Central memory CD4-positive, alpha-beta T cell (primary cell): ENCODE data around the gene RBPJ.
"Not testable (repeated sequence)": the region's sequence is repeated elsewhere in the genome, so short reads cannot be mapped to it uniquely, and the experiment has no call there.

Experiments
- DNase-seq: peaks from one replicate; pipeline ENCODE4 v3.0.0; 2022

The RBPJ gene

DNA sequence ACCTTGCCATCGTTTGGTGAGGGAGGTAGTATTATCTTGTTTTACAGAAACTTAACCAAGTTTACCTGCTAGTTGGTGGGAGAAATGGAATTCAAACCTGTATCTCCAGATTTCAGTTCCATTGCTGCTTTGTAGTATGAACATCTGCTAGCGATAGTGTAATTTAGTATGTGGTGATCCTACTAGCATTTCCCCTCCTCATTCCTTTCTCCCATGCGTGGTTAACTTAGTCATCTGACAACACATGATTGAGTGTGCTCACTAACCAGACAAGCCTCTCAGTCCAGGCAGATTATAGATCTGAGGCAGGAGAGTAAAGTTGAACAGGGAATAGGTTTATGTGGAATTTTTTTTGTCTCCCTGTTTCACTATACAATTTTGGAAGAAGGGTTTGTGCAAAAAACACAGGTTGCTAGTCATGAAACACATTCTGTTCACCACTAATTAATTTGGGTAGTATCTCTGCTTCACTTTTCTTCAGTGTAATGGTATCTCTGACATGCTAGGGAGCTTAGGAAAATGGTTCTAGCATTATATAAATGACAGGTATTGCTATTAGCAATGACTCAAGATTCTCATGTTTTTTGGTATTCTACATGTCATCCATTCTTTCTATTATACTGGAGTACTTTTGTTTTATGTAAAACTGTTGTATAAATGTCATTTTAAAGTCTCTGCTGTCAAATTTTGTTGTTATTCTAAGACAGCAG, 21.7 kb downstream of the RBPJ start:
- DNase-seq: no peak

DNA sequence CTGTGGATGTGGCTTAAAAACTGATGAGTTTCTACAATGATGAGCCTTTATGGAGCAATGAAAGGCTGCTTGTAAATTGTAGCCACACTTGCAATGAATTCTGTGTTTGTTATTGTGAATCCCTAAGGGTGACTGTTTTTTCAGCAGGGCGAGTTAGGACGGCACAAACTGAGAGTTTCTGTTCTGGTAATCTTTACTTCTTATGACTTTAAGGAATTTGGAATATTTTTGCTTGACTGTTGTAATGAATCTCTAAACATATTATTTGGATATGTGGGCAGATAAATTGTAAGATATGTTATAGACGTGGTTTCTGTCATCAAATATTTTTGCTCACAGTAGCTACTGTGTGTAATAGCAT, 22.2 kb downstream of the RBPJ start:
- DNase-seq: no peak

DNA sequence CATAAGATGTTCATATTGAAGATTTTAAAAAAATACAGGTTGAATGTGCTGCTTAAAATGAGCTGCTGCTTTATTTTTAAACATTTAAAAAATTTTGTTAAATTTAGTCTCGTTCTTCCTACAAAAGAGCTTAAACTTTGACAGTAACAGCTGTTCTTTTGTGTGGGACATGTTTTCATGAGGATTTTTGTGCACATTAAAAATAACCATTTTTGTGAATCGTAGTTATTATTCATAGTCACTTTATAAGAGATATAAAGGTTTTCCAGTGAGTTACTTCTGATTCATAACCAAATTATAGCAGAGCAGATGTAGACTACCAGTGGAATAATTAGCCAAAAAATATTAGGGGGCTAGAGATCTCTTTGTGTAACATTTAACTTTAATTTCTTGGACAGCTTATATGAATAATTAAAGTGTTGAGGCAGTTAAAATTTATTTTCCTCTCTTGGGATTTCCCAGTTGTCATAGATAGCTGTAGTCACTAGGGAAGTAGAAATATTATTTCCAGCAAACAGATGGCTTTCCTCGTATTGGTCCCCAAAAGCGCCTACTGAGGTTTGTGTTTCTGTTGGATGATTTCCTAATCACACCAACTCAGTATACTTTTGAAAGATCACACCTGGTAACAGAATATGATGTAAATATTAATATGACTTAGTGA, 24.2 kb downstream of the RBPJ start:
- no peak for DNase-seq

DNA sequence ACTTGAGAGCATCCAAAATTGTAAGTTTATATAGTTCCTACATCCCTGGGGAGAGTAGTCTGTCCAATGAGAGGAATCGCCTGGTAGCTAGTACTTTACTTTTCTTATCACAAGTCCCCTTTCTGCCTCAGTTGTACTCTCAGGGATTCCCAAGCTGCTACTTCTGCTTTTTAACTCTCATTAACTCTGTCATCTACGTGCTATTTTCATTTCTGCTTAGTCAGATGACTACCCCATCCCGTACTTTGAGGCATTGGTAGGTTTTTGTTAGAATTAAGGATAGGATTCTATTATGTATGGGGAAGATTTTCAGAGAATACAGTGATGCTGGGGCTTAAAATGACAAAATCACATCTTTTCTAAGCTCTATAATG, 24.7 kb downstream of the RBPJ start:
- DNase-seq: no peak

DNA sequence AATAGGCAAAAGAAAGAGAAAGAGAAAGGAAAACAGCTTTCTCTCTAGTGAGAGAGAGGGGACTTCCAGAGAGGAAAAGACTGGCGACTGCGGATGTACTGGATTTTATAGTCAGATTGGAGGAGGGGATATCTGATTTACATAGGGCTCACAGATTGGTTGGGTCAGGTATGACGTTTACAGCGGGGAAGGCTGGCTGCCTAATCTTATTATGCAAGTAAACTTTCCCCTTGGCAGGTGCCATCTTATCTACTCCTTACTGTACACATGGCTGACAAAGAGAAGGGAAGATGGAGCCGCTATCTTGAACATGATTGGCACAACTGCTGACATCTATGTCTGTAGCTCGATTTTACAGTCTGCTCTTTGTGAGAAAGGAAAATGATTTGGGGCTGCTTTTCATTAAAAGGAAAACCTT, 25.4 kb downstream of the RBPJ start:
- peak; percentile 35 for DNase-seq

DNA sequence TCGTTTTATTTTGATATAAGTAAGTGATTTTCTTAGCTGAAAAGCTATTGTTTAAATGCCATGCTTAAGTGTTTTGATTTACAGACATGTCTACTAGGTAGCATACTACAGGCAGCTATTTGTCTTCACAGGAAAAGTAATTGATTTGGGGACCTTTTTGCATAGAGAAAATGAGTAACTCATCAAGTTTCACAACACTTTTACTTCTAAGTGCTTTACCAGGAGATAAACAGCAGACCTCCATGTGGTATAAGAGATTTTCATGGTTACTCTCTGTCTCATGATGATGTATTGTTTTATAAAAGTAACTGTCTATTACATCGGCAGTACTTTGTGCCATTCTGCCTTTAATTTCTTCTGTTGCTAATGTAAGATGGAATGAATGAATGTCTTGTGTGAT, 28.7 kb downstream of the RBPJ start:
- no peak for DNase-seq

DNA sequence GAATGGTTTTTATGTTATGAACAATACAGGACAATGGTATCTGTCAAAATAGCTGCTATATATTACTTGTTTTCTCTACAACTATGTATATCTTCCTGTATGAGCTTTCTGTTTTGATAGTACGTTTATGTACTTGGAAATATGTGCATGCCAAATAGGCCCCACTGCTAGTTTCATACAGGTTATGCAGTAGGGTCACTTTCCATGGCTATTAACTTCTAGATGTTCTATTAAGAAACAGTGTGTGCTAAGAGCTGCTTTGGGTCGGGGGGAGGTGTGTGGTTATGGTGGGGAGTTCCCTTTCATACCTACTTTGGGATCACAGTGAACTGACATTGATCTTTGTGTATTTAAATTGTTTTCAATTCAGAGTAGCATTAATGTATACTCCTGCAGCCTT, 30.9 kb downstream of the RBPJ start:
- no peak for DNase-seq

DNA sequence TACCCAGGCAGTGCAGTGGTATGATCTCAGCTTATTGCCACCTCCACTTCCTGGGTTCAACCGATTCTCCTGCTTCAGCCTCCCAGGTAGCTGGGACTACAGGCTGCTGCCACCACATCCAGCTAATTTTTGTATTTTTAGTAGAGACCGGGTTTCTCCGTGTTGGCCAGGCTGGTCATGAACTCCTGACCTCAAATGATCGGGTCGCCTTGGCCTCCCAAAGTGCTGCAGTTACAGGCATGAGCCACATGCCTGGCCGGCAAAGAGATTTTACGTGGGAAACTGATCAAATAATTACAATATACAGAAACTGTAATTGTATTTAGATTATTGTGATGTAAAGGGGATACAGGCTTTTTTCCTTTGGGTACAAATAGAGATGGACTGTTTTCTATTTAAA, 33.7 kb downstream of the RBPJ start:
- DNase-seq: no peak

DNA sequence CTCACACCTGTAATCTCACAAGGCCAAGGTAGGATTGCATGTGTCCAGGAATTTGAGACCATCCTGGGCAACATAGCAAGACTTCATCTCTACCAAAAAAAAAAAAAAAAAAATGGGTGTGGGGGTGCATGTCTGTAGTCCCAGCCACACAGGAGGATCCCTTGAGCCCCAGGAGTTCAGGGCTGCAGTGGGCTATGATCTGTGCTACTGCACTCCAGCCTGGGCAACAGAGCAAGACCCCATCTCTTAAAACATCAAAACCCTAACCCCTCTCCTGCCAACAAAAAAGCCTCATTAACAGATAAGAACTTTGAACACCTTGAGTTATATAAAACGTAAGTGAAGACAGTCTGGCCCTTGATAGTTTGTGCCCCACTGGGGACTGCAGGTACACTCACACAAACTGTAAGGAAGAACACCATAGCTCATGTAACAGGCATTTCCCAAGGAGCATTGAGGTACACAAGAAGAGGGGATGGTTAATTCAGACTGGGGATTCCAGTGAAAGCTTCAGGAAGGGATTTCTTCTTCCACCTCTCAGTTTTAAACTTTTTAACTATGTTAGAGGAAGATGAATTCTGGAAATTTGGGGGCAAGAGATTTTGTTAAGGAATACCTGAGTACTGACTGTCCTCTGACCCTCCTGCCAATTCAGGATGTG, 34.7 kb downstream of the RBPJ start:
- DNase-seq: no peak

DNA sequence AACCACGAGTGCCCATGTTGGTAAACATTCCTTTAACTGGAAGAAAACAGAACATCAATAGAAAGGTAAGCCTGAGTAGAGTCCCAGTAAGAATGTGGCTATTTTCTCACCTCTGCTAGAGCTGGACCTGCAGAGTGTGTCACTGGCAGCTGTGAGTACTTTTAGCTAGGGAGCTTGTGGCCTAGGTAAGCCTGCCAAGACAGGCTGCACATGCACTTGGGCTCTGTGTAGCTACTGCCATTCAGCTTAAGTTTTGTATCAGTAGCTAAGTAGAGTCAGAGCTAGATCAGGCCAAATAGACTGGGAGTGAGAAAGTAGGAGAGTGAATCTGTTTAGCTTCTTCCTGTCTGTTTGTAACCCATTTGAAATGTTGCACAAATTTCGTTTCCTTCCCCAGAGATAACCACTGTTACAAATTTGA, 35.3 kb downstream of the RBPJ start:
- no peak for DNase-seq

DNA sequence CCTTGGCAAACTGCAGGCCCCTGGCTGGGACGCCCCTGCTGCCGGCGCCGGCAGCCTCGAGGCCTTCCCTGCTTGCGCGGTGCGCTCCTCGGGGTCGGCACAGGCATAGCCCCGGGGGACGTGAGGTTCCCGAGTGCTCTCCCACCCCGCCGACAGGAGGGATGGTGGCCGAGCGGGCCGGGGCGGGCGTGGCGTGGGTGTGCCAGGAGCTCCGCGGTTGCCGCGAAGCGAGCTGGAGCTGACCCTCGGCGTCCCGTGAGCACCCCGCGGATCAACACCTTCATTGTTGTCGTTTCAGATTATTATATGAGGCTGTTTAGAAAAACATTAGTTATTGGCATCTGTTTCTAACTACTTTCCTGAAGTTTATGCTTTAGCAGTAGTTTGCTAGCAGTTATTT, 38.7 kb downstream of the RBPJ start:
- not testable (repeated sequence) for DNase-seq

DNA sequence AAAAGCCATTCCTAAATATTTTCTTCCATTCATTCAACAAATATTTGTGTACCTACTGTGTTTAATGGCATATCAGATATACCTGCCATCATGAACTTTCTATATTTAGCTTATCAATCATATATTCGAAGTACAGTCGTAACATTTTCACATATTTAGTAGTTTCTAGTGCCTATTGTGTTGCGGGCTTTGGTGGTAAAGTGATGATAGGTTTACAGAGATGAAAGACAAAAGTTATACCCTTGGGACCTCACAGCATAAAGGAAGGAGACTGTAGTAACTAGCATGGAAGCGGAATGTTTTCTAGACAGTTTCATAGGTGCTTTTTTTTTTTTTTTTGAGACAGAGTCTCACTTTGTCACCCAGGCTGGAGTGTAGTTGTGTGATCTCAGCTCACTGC, 39.5 kb downstream of the RBPJ start:
- DNase-seq: no peak

DNA sequence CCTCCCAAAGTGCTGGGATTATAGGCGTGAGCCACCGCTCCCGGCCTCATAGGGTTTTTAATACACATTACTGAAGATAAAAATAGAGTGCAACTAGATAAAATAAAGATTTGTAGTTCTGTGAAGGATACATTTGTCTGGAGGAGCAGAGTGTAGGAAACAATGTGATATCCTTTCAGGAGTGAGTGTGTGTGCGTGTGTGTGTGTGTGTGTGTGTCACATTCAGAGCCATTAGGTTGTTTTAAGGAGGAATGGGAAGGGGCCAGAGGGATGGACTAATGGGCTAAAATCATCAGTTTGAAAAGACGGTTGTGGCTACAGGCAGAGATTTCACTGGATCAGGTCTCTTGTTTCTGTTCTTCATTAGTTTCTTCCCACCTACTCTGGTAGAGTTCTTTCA, 40.0 kb downstream of the RBPJ start:
- DNase-seq: no peak

DNA sequence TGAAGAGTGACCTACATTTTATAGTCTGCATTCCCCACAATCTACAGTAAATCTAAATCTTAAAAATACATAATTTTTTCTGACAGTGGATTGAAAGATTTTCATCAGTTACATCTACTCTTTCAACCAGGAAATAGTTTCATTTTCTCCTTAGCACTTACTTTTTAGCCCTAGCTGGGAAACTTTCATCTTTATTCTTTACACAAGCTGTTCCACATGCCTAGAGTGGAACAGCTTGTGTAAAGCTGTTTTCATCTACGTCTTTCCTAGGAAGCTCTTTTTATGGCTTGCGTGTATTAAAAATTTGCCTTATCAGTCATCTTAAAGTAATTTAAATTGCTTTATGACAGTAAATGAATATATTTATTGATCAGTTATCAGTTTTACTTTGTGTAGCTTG, 40.5 kb downstream of the RBPJ start:
- DNase-seq: no peak

DNA sequence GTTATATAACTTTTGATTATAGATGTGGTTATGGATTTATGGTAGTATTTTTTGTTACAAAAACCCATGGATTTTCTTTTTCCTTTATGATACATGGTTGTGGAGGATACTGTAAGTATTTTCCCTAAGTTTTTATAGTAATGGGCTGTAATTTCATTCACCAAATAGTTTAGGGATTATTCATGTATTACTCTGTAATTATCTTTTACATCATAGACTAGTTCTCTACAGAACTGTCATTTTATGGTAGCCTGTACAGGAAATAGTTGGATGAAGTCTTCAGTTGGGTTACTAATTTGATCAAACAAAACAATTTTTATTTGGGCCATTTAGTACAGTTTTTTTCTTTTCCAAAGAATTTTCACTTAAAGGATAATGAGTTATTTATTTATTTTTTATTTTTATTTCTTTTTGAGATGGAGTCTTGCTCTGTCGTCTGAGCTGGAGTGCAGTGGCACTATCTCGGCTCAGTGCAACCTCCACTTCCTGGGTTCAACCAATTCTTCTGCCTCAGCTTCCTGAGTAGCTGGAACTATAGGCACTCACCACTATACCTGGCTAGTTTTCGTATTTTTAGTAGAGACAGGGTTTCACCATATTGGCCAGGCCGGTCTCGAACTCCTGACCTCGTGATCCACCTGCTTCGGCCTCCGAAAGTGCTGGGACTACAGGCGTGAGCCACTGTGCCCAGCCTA, 42.1 kb downstream of the RBPJ start:
- DNase-seq: no peak

DNA sequence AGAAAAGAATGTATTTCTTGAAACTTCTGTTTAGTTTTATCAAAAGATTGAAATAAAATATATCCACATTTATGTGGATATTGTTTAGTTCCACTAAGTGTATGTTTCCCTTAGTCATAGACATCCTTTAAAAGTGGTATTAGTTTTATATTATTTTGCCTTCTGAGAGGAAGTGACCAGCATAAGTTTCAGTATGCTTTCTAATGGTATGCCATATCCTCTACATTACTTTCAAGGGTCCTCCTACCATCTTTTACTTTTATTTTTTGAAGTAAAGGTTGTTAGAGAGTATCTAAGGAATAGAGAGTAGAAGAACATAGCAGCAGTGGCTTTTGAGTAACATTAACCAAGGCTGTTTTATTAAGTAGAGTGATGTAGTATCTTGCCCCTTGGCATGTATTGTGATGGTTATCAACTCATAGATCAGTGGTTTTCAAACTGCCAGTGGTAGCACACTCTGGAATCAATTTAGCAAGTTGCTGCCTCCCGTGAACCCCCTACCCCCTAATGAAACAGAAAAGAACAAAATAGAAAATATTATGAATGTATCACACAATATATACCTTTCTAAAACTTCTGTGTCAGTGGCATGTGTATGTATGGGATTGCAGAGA, 44.8 kb downstream of the RBPJ start:
- DNase-seq: no peak

DNA sequence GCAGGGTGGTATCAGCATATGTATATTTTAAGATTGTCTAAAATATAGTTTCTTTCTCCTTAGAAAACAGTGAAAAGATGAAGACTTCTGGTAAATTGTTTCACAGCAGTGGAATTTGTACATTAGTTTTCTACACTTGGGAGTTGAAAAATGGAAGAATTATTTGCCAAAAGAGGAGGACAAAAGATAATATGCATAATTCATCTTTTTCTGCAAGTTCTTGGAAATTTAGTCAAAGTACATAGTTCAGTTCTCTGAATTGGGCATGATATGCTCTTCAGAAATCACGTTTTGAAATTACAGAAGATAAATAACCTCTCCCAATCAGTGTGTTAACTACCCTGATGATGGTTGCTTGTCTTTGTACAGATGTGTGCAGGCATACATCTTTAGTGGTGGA, 47.0 kb downstream of the RBPJ start:
- no peak for DNase-seq

DNA sequence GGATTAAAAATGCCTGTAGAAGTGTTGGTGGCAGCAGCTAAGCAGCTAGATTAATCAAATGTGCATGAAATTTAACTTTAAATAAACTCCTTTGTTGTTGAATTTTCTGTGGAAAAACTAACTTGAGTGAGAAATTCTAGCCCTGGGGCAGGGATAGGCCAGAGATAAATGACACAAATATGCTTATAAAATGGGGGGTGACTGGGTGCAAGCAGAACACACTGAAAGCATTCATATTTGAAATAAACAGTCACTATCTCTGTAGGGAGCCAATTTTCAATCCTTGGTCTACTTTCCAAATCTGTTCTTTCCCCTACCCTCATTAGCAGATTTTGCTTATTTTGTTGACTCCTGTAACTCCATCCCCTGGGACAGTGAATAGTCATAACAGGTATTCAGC, 47.9 kb downstream of the RBPJ start:
- no peak for DNase-seq

DNA sequence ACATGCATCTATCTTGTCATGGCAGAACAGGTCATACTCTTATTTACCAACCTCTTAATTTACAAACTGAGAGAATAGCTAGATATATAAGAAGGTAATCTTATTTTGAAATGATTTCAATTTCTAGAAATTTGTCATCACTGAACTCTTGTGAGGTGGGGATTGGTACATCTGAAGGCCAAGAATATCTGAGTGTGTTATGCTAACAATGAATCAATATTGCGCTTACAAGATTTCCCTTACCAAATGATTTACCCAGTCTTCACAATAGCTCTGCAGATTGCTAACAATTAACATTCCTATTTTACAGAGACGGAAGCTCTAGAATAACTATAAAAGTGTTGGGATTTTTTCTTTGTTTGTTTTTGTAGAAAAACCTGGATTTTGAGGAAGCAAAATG, 48.3 kb downstream of the RBPJ start:
- DNase-seq: no peak

DNA sequence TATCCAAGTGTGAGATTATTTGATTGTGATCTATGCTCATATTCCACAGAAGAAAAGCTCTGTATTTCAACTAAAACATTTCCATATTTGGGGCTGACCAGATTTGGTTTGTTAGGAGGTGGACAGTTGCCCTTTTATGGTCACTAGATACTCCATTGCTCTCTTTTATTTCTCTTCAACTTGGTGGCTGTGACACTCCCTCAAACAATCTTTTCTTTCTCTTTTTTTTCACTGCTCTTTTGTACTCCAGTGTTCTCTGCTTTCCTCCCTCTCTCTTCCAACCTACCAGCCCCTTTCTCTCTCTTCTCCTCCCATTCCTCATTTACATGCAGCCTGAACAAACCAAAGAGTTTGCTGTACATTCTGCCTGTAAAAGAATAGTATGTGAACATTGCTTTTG, 48.8 kb downstream of the RBPJ start:
- no peak for DNase-seq

DNA sequence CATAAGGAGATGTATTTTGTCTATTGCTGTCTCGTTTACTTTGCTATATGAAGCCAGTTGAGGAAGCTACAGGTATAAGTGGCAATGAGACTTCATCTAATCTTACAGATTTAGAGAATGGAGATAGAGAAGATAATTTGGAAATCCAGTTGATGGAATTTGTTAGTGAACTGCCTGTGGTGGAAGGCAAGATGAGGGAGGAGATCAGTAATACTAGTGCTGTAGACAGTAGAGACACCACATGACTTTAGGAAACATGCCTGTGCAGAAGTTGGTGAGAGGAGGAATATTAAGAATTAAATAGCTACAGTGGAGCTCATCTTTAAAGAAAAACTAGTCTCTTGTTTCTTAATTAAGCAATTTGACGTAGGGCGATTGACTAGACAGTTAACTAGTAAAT, 51.3 kb downstream of the RBPJ start:
- DNase-seq: no peak

DNA sequence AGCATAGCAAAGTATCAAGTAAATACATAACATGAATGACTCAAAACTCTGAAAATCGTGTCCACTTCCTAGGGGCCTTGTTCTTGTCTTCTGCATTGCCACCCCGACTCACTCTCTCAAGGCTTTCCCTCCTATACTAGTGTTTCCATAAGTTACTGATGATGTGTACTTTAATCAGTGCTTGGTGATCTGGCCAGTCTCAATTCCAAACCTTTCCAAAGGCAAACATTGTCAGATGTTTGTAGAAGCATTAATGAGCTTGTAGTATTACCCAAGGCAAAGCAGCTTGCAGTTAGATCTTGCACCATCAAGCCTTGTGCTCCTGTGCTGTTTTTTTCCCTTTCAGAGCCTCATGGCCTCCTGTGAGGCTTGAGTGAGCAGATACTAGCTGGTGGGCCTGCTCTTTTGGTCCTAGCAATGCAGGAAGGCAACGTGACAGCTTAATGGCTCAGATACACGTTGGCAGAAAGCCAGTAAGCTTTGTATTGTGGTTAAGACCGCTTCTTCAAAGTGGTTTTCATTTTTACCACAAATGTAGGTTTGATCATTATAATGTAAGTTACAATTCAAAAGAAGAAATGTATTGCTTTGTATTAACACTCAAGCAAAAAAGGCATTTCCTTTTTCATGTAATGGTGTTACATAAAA, 51.8 kb downstream of the RBPJ start:
- peak; percentile 70 for DNase-seq

DNA sequence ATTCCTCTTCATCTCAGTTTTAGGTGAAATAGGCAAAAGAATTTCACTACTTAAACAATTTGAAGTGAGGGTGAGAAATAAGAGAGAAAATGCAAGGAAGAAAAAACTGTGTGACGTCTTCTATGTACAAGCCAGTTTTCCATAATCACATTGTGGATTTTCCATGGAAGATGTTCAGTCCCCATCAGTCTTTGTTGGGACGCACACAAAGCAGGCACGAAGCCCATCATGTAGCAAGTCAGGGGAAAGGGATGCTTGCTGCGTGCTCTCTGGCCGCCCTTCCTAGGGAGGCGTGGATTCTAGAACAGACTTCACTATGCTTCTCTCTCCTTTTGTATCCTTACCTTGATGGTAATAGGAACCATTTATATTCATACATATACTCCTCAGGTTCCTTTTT, 54.7 kb downstream of the RBPJ start:
- DNase-seq: no peak
